ENCODE data around the gene STX3.

- TF ChIP-seq CTCF (IDR thresholded peaks at IDR 0.05) (peak; percentile 69), EZH2 (IDR thresholded peaks at IDR 0.05) (no peak)
Measured at GRCh38 chr11:59802639-59803176, 47.5 kb downstream of the STX3 start.

All from neural progenitor cell (in vitro differentiated cells).